B cell (primary cell): ENCODE results near the gene PDGFA.

ENCODE experiments used
- CTCF ChIP-seq: fragments of 200-600 bp; IDR thresholded peaks from one replicate; pipeline ENCODE4 v1.8.0; 2022; ENCODE audit warnings: antibody characterized with exemption, mild to moderate bottlenecking
- EZH2 ChIP-seq: IDR thresholded peaks from 2 replicates; pipeline ENCODE4 v1.6.1; 2012; ENCODE audit warnings: borderline replicate concordance, low read depth, mild to moderate bottlenecking, moderate library complexity, low read length; ENCODE audit not compliant: insufficient read depth, poor library complexity, severe bottlenecking

DNA sequence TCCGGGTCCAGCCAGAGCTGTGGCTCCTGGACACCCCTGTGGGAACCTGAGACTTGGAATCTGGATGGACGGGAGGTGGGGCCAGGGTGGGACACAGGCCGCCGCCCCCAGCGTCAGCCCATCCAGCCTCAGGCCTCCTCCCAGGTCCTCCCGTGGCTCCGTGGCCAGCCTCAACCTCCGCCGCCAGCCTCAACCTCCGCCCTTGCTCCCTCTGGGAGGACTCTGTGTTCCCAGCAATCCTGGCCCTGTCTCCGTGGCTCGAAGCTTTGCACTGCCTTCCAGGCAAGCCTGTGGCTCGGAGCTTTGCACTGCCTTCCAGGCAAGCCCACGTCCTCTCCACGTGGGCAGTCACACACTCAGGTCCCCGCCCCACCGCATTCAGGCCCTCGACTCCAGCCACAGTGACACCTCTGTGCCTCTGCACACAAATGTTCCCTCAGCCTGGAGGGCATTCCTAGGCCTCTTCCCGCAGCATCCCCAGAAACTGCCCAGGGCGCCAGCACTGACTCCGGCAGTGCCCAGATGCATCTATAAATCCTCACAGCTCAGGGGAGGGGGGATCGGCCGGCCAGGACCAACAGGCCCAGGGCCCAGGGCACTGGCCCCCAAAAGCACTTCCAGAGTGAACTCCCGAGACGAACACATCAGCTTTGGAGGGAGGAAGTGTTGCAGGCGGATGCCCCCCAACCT lies 44.7 kb upstream of the PDGFA start:
- TF ChIP-seq CTCF (no peak), EZH2 (no peak)
